Gastrocnemius medialis (tissue), 4 donors: ENCODE results near the gene NDUFB7. TPM values are rescaled to one million over a fixed set of nuclear protein-coding genes. Genes with fewer than 3 reads are reported as not detected.

Experiments used
- ATAC-seq, 2 donors: fragments of 150-250 bp; one replicate each; pipeline ENCODE4 v1.9.1; 2016
- DNase-seq, 2 donors: peaks; one replicate each; pipeline ENCODE4 v3.0.0-alpha.2; 2019
- H3K27ac ChIP-seq, 4 donors: fragments of 200-600 bp; sonication (generic); 1 replicate in 1 of 4; 2 replicates in 3 of 4; pipeline ENCODE4 v1.5.1; 2016 to 2018; ENCODE audit warnings: mild to moderate bottlenecking in 2 of 4, moderate library complexity in 1 of 4
- H3K27me3 ChIP-seq, 3 donors: fragments of 200-600 bp; sonication (generic) in 2 of 3; 1 replicate in 1 of 3; 2 replicates in 2 of 3; pipeline versions ENCODE4 v1.5.1 to v1.6.0; 2016 to 2019; ENCODE audit warnings: mild to moderate bottlenecking in 1 of 3, moderate library complexity in 1 of 3
- H3K36me3 ChIP-seq, 2 donors: fragments of 200-600 bp; sonication (generic) in 1 of 2; one replicate each; pipeline ENCODE4 v1.5.1; 2017 to 2018
- H3K4me1 ChIP-seq, 2 donors: fragments of 200-600 bp; sonication (generic) in 1 of 2; one replicate each; pipeline ENCODE4 v1.5.1; 2016 to 2017; ENCODE audit warnings: mild to moderate bottlenecking in 2 of 2
- H3K4me3 ChIP-seq, 4 donors: fragments of 200-600 bp; sonication (generic) in 3 of 4; 1 replicate in 1 of 4; 2 replicates in 3 of 4; pipeline ENCODE4 v1.5.1; 2016 to 2019; ENCODE audit warnings: mild to moderate bottlenecking in 2 of 4
- H3K9me3 ChIP-seq, 3 donors: fragments of 200-600 bp; sonication (generic) in 2 of 3; 1 replicate in 1 of 3; 2 replicates in 2 of 3; pipeline ENCODE4 v1.5.1; 2016 to 2019
- POLR2A ChIP-seq, 2 donors: fragments of 450-650 bp; IDR thresholded peaks; one replicate each; pipeline ENCODE4 v1.6.1; 2017; ENCODE audit warnings: antibody characterized with exemption in 2 of 2, mild to moderate bottlenecking in 2 of 2, moderate library complexity in 2 of 2
- in situ Hi-C, 4 donors: fragments of 200-750 bp; cut with MboI; loops; one replicate each; pipeline versions ENCODE4 v1.15.0 to v1.8.0; 2017; ENCODE audit warnings: low sequenced_read_pairs in 4 of 4
- intact Hi-C: fragments of 100-400 bp; cut with DNase I; formaldehyde crosslinking; loops from one replicate; pipeline ENCODE4 v1.15.1; 2023; ENCODE audit warnings: low total_unique reads
- total RNA-seq, 4 donors: library from RNA; depleted of rRNA; stranded (reverse); fragments of >200 nt; gene quantifications; one replicate each; pipeline versions ENCODE4 v1.1.0 to v1.2.3, GENCODE V29; 2016
- TF ChIP-seq, protein P1 (sequence below), 5 experiments: fragments of 450-650 bp in 3 of 5; fragments of 200-600 bp in 2 of 5; sonication (generic) in 2 of 5; IDR thresholded peaks in 4 of 5; conservative IDR thresholded peaks in 1 of 5; 1 replicate in 4 of 5; 2 replicates in 1 of 5; pipeline ENCODE4 v1.5.1; 2016 to 2019; ENCODE audit warnings: antibody characterized with exemption in 5 of 5, mild to moderate bottlenecking in 3 of 5, moderate library complexity in 3 of 5

The NDUFB7 gene
- total RNA-seq, 4 donors from 2014 or later = 344 to 756 (median 532) TPM

GRCh38 chr19:14561249-14561648 is 10.6 kb downstream of the NDUFB7 start:
- DNase-seq = no peak
- Histone ChIP-seq H3K27me3 (no peaks in the 10 kb centered on the region), H3K9me3 (no peaks in the 10 kb centered on the region), H3K27ac (peak overlapping the region; percentile 98 to 100 (median 99)), H3K36me3 (peaks cover 0 to 12% of the 10 kb centered on the region in 2 donors), H3K4me3 (peak overlapping the region in 3 of 4 donors; percentile 37 to 50 (median 48)), H3K4me1 (peaks cover 66 to 76% of the 10 kb centered on the region in 2 donors)
- in situ Hi-C loops = loop anchor here in 1 of 4 donors (10.0 kb wide), 1 partner anchor 46 kb away; the partner anchor contains the start of gene DNAJB1
- TF ChIP-seq, protein P1, sequence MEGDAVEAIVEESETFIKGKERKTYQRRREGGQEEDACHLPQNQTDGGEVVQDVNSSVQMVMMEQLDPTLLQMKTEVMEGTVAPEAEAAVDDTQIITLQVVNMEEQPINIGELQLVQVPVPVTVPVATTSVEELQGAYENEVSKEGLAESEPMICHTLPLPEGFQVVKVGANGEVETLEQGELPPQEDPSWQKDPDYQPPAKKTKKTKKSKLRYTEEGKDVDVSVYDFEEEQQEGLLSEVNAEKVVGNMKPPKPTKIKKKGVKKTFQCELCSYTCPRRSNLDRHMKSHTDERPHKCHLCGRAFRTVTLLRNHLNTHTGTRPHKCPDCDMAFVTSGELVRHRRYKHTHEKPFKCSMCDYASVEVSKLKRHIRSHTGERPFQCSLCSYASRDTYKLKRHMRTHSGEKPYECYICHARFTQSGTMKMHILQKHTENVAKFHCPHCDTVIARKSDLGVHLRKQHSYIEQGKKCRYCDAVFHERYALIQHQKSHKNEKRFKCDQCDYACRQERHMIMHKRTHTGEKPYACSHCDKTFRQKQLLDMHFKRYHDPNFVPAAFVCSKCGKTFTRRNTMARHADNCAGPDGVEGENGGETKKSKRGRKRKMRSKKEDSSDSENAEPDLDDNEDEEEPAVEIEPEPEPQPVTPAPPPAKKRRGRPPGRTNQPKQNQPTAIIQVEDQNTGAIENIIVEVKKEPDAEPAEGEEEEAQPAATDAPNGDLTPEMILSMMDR (IDR thresholded peaks at IDR 0.05 in 4 of 5, conservative IDR thresholded peaks at IDR 0.05 in 1 of 5) = no peak
- TF ChIP-seq POLR2A (IDR thresholded peaks at IDR 0.05) = no peak
- intact Hi-C loops = loop anchor here (5.0 to 10.0 kb wide), 8 partner anchors 64 to 1786 kb away; partner anchors contain the start of genes GIPC1, HOOK2, IER2 and PKN1
- no peak for ATAC-seq

DNA sequence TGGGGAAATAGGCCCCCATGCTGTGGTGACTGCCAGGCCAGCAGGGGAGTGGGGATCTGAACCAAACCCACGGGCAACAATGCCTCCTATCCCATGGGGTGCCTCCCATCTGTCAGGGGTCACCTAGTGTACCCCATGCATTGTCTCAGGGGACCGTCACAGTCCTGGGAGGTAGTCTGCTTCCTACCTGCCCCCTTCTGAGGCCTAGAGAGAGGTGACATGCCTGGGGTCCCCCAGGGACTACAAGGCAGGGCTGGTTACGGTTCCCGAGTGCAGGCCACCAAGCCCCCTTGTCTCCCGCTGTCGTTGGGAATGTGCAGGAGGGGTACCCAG is 11.1 kb downstream of the NDUFB7 start:
- no peak for TF ChIP-seq POLR2A (IDR thresholded peaks at IDR 0.05)
- TF ChIP-seq, protein P1 (IDR thresholded peaks at IDR 0.05 in 4 of 5, conservative IDR thresholded peaks at IDR 0.05 in 1 of 5) = no peak
- DNase-seq (no peak), ATAC-seq (no peak)
- Histone ChIP-seq H3K4me1 (peaks cover 69 to 79% of the 10 kb centered on the region in 2 donors), H3K4me3 (peak overlapping the region in 3 of 4 donors; percentile 44 to 48 (median 48)), H3K27me3 (no peaks in the 10 kb centered on the region), H3K27ac (peak overlapping the region; percentile 98 to 100 (median 99)), H3K36me3 (peaks cover 0 to 7% of the 10 kb centered on the region in 2 donors), H3K9me3 (no peaks in the 10 kb centered on the region)
- intact Hi-C loops = loop anchor here (5.0 to 10.0 kb wide), 8 partner anchors 63 to 1786 kb away; partner anchors contain the start of genes GIPC1, HOOK2, IER2 and PKN1
- in situ Hi-C loops = loop anchor here in 1 of 4 donors (10.0 kb wide), 1 partner anchor 46 kb away; the partner anchor contains the start of gene DNAJB1

GRCh38 chr19:14559916-14560775 is 11.7 kb downstream of the NDUFB7 start:
- in situ Hi-C loops = loop anchor here in 1 of 4 donors (10.0 kb wide), 1 partner anchor 45 kb away; the partner anchor contains the start of gene DNAJB1
- H3K27me3 ChIP-seq = no peaks in the 10 kb centered on the region
- peak; percentile 79 to 85 for DNase-seq
- H3K36me3 ChIP-seq = peaks cover 0 to 3% of the 10 kb centered on the region in 2 donors
- H3K27ac ChIP-seq = peak overlapping the region; percentile 98 to 100 (median 99)
- intact Hi-C loops = loop anchor here (2.0 to 10.0 kb wide), 9 partner anchors 27 to 1785 kb away; partner anchors contain the start of genes GIPC1, HOOK2, IER2 and PKN1
- TF ChIP-seq POLR2A (IDR thresholded peaks at IDR 0.05) = peak; percentile 56 to 74
- TF ChIP-seq, protein P1 (IDR thresholded peaks at IDR 0.05 in 4 of 5, conservative IDR thresholded peaks at IDR 0.05 in 1 of 5) = no peak
- no peaks in the 10 kb centered on the region for H3K9me3 ChIP-seq
- peak overlapping the region; percentile 19 to 48 (median 46) for H3K4me3 ChIP-seq
- peak; percentile 31 to 61 for ATAC-seq
- H3K4me1 ChIP-seq = peaks cover 69 to 82% of the 10 kb centered on the region in 2 donors

DNA sequence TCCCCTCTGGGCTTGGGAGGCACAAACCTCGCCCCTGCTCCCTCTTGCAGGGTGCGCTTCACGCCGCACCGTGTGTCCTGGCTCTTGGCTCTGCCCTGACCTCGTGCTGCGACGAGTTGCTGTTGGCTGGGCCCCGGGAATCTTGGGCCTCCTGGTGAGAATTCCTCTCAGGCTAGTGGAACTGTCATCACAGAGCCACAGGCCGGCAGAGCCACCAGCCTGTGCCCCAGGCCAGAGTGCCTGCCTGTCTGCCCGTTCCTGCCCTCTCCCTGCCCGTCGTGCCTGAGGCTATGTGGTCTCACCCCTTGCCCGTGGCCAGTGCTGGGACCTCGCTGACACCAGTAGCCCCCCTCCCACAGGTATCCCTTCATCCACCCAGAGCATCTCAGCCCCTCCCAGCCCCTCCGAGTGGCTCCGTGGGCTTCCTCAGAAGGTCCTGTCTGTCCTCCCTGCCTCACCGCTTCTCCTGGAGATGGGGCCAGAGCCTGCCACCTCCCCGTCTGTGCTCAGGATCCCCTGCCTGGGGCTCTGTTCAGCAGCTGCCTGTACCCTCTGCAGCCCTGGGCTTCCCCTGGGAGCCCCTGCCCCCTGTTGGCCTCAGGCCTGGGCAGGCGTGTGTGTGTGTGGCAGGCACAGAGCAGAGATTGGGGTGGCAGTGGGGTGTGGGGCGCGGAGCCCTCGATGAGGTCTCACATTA is 13.3 kb downstream of the NDUFB7 start:
- intact Hi-C loops = loop anchor here (1.0 to 2.0 kb wide), 2 partner anchors 26 to 40 kb away; partner anchors contain the start of gene DNAJB1
- TF ChIP-seq, protein P1 (IDR thresholded peaks at IDR 0.05 in 4 of 5, conservative IDR thresholded peaks at IDR 0.05 in 1 of 5) = no peak
- ATAC-seq (peak in 1 of 2 donors; percentile 13), DNase-seq (peak in 1 of 2 donors; percentile 71)
- H3K4me1 ChIP-seq = peaks cover 77 to 91% of the 10 kb centered on the region in 2 donors
- no peaks in the 10 kb centered on the region for H3K9me3 ChIP-seq
- peak overlapping the region; percentile 98 to 100 (median 99) for H3K27ac ChIP-seq
- peak overlapping the region in 1 of 4 donors; percentile 44 for H3K4me3 ChIP-seq
- no peaks in the 10 kb centered on the region for H3K36me3 ChIP-seq
- in situ Hi-C loops = no loop called here
- no peaks in the 10 kb centered on the region for H3K27me3 ChIP-seq
